GM18499 (cell line): ENCODE data around the gene PLEKHG1.

Experiments
- ATAC-seq: cut with Tn5 transposase; IDR thresholded peaks from one replicate; pipeline ENCODE4 v1.9.1; 2021; ENCODE audit warnings: moderate number of reproducible peaks; ENCODE audit not compliant: insufficient read depth, unreplicated experiment

PLEKHG1 gene

GRCh38 chr6:150617496-150618460 is 18.1 kb downstream of the PLEKHG1 start:
- ATAC-seq, result no peak

- ATAC-seq, result no peak
Observed at GRCh38 chr6:150619275-150619674, 19.6 kb downstream of the PLEKHG1 start.

GRCh38 chr6:150620244-150620643 is 20.6 kb downstream of the PLEKHG1 start:
- ATAC-seq, result no peak

GRCh38 chr6:150620763-150621162 is 21.1 kb downstream of the PLEKHG1 start:
- ATAC-seq, result no peak

- no peak for ATAC-seq
Observed at GRCh38 chr6:150622476-150622875, 22.8 kb downstream of the PLEKHG1 start.

GRCh38 chr6:150622941-150623874 is 23.5 kb downstream of the PLEKHG1 start:
- ATAC-seq, result peak; percentile 98

GRCh38 chr6:150624191-150624590 is 24.5 kb downstream of the PLEKHG1 start:
- no peak for ATAC-seq

GRCh38 chr6:150625927-150626326 is 26.2 kb downstream of the PLEKHG1 start:
- ATAC-seq, result no peak

GRCh38 chr6:150627154-150627553 is 27.5 kb downstream of the PLEKHG1 start:
- no peak for ATAC-seq

GRCh38 chr6:150627585-150628025 is 27.9 kb downstream of the PLEKHG1 start:
- no peak for ATAC-seq

- no peak for ATAC-seq
Observed at GRCh38 chr6:150628908-150629307, 29.2 kb downstream of the PLEKHG1 start.

GRCh38 chr6:150631283-150631983 is 31.7 kb downstream of the PLEKHG1 start:
- no peak for ATAC-seq

- ATAC-seq, result no peak
Observed at GRCh38 chr6:150631984-150632642, 32.4 kb downstream of the PLEKHG1 start.

GRCh38 chr6:150632785-150633485 is 33.2 kb downstream of the PLEKHG1 start:
- peak; percentile 36 for ATAC-seq

- ATAC-seq, result no peak
Observed at GRCh38 chr6:150633486-150633834, 33.8 kb downstream of the PLEKHG1 start.

- no peak for ATAC-seq
Observed at GRCh38 chr6:150634176-150634963, 34.7 kb downstream of the PLEKHG1 start.

GRCh38 chr6:150634964-150635292 is 35.2 kb downstream of the PLEKHG1 start:
- ATAC-seq, result no peak

- ATAC-seq, result no peak
Observed at GRCh38 chr6:150635906-150636514, 36.3 kb downstream of the PLEKHG1 start.
